ENCODE measurements around the gene ANAPC2.

DNA sequence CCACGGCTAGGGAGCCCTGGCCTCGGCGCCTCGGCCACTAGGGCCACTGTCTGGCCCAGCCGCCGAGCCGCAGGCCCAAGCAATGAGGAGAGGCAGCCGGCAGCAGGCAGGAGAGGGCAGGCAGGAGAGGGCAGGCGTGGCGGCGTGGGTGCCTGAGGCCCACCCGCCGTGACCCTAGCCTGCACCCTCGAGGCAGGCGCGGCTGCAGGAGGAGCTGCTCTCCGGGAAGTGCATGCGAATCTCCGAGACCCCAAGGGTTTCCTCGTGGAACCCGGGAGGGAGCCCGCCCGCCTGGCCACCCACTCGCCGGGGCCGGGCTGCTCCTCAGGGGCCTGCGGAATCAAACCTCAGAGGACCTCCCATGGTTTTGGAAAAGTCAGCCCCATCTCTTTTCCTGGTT, 40.1 kb downstream of the ANAPC2 start:
- TF ChIP-seq, protein P1, sequence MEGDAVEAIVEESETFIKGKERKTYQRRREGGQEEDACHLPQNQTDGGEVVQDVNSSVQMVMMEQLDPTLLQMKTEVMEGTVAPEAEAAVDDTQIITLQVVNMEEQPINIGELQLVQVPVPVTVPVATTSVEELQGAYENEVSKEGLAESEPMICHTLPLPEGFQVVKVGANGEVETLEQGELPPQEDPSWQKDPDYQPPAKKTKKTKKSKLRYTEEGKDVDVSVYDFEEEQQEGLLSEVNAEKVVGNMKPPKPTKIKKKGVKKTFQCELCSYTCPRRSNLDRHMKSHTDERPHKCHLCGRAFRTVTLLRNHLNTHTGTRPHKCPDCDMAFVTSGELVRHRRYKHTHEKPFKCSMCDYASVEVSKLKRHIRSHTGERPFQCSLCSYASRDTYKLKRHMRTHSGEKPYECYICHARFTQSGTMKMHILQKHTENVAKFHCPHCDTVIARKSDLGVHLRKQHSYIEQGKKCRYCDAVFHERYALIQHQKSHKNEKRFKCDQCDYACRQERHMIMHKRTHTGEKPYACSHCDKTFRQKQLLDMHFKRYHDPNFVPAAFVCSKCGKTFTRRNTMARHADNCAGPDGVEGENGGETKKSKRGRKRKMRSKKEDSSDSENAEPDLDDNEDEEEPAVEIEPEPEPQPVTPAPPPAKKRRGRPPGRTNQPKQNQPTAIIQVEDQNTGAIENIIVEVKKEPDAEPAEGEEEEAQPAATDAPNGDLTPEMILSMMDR (IDR thresholded peaks at IDR 0.05), result no peak
- TF ChIP-seq FOXP1 (CRISPR knock-in tag; IDR thresholded peaks at IDR 0.05; ENCODE audit: borderline replicate concordance) (no peak), NR3C1 (CRISPR knock-in tag; conservative IDR thresholded peaks at IDR 0.05; ENCODE audit: low read depth) (no peak), ETV6 (CRISPR knock-in tag; IDR thresholded peaks at IDR 0.05) (no peak), ESRRA (CRISPR knock-in tag; IDR thresholded peaks at IDR 0.05; ENCODE audit: borderline replicate concordance) (no peak), SP1 (CRISPR knock-in tag; conservative IDR thresholded peaks at IDR 0.05) (no peak)
- TF ChIP-seq, protein P2, sequence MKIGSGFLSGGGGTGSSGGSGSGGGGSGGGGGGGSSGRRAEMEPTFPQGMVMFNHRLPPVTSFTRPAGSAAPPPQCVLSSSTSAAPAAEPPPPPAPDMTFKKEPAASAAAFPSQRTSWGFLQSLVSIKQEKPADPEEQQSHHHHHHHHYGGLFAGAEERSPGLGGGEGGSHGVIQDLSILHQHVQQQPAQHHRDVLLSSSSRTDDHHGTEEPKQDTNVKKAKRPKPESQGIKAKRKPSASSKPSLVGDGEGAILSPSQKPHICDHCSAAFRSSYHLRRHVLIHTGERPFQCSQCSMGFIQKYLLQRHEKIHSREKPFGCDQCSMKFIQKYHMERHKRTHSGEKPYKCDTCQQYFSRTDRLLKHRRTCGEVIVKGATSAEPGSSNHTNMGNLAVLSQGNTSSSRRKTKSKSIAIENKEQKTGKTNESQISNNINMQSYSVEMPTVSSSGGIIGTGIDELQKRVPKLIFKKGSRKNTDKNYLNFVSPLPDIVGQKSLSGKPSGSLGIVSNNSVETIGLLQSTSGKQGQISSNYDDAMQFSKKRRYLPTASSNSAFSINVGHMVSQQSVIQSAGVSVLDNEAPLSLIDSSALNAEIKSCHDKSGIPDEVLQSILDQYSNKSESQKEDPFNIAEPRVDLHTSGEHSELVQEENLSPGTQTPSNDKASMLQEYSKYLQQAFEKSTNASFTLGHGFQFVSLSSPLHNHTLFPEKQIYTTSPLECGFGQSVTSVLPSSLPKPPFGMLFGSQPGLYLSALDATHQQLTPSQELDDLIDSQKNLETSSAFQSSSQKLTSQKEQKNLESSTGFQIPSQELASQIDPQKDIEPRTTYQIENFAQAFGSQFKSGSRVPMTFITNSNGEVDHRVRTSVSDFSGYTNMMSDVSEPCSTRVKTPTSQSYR (CRISPR knock-in tag; IDR thresholded peaks at IDR 0.05), result no peak
- TF ChIP-seq, protein P3, sequence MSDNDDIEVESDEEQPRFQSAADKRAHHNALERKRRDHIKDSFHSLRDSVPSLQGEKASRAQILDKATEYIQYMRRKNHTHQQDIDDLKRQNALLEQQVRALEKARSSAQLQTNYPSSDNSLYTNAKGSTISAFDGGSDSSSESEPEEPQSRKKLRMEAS (CRISPR knock-in tag; IDR thresholded peaks at IDR 0.05), result no peak
- TF ChIP-seq, protein P4, sequence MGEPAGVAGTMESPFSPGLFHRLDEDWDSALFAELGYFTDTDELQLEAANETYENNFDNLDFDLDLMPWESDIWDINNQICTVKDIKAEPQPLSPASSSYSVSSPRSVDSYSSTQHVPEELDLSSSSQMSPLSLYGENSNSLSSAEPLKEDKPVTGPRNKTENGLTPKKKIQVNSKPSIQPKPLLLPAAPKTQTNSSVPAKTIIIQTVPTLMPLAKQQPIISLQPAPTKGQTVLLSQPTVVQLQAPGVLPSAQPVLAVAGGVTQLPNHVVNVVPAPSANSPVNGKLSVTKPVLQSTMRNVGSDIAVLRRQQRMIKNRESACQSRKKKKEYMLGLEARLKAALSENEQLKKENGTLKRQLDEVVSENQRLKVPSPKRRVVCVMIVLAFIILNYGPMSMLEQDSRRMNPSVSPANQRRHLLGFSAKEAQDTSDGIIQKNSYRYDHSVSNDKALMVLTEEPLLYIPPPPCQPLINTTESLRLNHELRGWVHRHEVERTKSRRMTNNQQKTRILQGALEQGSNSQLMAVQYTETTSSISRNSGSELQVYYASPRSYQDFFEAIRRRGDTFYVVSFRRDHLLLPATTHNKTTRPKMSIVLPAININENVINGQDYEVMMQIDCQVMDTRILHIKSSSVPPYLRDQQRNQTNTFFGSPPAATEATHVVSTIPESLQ (CRISPR knock-in tag; IDR thresholded peaks at IDR 0.05), result no peak
- TF ChIP-seq, protein P5, sequence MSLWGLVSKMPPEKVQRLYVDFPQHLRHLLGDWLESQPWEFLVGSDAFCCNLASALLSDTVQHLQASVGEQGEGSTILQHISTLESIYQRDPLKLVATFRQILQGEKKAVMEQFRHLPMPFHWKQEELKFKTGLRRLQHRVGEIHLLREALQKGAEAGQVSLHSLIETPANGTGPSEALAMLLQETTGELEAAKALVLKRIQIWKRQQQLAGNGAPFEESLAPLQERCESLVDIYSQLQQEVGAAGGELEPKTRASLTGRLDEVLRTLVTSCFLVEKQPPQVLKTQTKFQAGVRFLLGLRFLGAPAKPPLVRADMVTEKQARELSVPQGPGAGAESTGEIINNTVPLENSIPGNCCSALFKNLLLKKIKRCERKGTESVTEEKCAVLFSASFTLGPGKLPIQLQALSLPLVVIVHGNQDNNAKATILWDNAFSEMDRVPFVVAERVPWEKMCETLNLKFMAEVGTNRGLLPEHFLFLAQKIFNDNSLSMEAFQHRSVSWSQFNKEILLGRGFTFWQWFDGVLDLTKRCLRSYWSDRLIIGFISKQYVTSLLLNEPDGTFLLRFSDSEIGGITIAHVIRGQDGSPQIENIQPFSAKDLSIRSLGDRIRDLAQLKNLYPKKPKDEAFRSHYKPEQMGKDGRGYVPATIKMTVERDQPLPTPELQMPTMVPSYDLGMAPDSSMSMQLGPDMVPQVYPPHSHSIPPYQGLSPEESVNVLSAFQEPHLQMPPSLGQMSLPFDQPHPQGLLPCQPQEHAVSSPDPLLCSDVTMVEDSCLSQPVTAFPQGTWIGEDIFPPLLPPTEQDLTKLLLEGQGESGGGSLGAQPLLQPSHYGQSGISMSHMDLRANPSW (CRISPR knock-in tag; conservative IDR thresholded peaks at IDR 0.05; ENCODE audit: low read depth), result no peak
- TF ChIP-seq, protein P6, sequence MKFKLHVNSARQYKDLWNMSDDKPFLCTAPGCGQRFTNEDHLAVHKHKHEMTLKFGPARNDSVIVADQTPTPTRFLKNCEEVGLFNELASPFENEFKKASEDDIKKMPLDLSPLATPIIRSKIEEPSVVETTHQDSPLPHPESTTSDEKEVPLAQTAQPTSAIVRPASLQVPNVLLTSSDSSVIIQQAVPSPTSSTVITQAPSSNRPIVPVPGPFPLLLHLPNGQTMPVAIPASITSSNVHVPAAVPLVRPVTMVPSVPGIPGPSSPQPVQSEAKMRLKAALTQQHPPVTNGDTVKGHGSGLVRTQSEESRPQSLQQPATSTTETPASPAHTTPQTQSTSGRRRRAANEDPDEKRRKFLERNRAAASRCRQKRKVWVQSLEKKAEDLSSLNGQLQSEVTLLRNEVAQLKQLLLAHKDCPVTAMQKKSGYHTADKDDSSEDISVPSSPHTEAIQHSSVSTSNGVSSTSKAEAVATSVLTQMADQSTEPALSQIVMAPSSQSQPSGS (CRISPR knock-in tag; IDR thresholded peaks at IDR 0.05; ENCODE audit: borderline replicate concordance, low read depth), result no peak
- TF ChIP-seq, protein P7, sequence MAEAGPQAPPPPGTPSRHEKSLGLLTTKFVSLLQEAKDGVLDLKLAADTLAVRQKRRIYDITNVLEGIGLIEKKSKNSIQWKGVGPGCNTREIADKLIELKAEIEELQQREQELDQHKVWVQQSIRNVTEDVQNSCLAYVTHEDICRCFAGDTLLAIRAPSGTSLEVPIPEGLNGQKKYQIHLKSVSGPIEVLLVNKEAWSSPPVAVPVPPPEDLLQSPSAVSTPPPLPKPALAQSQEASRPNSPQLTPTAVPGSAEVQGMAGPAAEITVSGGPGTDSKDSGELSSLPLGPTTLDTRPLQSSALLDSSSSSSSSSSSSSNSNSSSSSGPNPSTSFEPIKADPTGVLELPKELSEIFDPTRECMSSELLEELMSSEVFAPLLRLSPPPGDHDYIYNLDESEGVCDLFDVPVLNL (CRISPR knock-in tag; IDR thresholded peaks at IDR 0.05; ENCODE audit: borderline replicate concordance, low read depth), result no peak
- TF ChIP-seq, protein P8, sequence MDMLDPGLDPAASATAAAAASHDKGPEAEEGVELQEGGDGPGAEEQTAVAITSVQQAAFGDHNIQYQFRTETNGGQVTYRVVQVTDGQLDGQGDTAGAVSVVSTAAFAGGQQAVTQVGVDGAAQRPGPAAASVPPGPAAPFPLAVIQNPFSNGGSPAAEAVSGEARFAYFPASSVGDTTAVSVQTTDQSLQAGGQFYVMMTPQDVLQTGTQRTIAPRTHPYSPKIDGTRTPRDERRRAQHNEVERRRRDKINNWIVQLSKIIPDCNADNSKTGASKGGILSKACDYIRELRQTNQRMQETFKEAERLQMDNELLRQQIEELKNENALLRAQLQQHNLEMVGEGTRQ (CRISPR knock-in tag; IDR thresholded peaks at IDR 0.05), result no peak

Measured in WTC11 (cell line).